HCT116 (cell line): ENCODE results near the gene WDR37. TPM values are rescaled to one million over a fixed set of nuclear protein-coding genes. Genes with fewer than 3 reads are reported as not detected.

Experiments used
- ATAC-seq: fragments of 200-7000 bp; cut with Tn5 transposase; 2 replicates; pipeline ENCODE4 v1.9.1; 2020; ENCODE audit warnings: mild to moderate bottlenecking, moderate library complexity
- BruUV-seq: library from RNA; stranded (reverse); fragments of 400-500 nt; replicated peaks from 2 replicates; lab custom pipeline; 2021; lab: Mats Ljungman, UMichigan
- CTCF ChIA-PET: fragments of 300-600 bp; sonication (Branson Sonifier 250); formaldehyde crosslinking; loops from one replicate; lab custom pipeline; 2021; ENCODE audit warnings: antibody characterized with exemption; lab: Charles Lee
- POLR2A ChIA-PET: fragments of 300-600, 350-600 bp; sonication (Branson Sonifier 250); formaldehyde crosslinking; loops from one replicate; lab custom pipeline; 2021; ENCODE audit warnings: antibody characterized with exemption; lab: Charles Lee
- RAD21 ChIA-PET, 2 experiments: fragments of 300-600 bp; sonication (Branson Sonifier 250); formaldehyde crosslinking; loops; one replicate each; lab custom pipeline; 2023; ENCODE audit warnings: low total read pairs in 2 of 2; ENCODE audit not compliant: uncharacterized antibody in 2 of 2, unreplicated experiment in 2 of 2, low non-redundant PET in 1 of 2; lab: Charles Lee
- DNase-seq: peaks from one replicate; pipeline ENCODE4 v3.0.0-alpha.2; 2010; ENCODE audit warnings: low read depth, low spot score
- H2AFZ ChIP-seq: fragments of 200-600 bp; shearing (Covaris generic), sonication (generic); 2 replicates; pipeline ENCODE4 v1.6.1; 2017; ENCODE audit warnings: low read depth, mixed run types, mixed read lengths, antibody characterized with exemption, low read length; ENCODE audit not compliant: poor library complexity, severe bottlenecking
- H3K27ac ChIP-seq: 2 replicates; pipeline ENCODE4 v1.5.1; 2012; ENCODE audit warnings: low read depth, low read length
- H3K27me3 ChIP-seq: fragments of 200-600 bp; sonication (generic); 2 replicates; pipeline ENCODE4 v1.6.1; 2016; ENCODE audit warnings: mixed run types, low read length, mixed read lengths; ENCODE audit not compliant: insufficient read depth
- H3K36me3 ChIP-seq, 2 experiments: fragments of 200-500 bp in 1 of 2; fragments of 200-600 bp in 1 of 2; sonication (Bioruptor generic) in 1 of 2; sonication (generic) in 1 of 2; 2 replicates each; pipeline versions ENCODE4 v1.5.1 to v1.6.1; 2014 to 2016; ENCODE audit warnings: low read length in 2 of 2, inconsistent platforms in 1 of 2, mixed read lengths in 1 of 2, mixed run types in 1 of 2; ENCODE audit not compliant: insufficient read depth in 2 of 2, control insufficient read depth in 1 of 2
- H3K4me1 ChIP-seq, 2 experiments: fragments of 200-600 bp in 1 of 2; sonication (generic) in 1 of 2; 2 replicates each; pipeline versions ENCODE4 v1.5.1 to v1.6.1; 2012 to 2017; ENCODE audit warnings: low read length in 2 of 2, inconsistent platforms in 1 of 2, mild to moderate bottlenecking in 1 of 2, mixed read lengths in 1 of 2, mixed run types in 1 of 2, moderate library complexity in 1 of 2; ENCODE audit not compliant: insufficient read depth in 2 of 2, control insufficient read depth in 1 of 2
- H3K4me2 ChIP-seq: fragments of 200-600 bp; sonication (generic); 2 replicates; pipeline ENCODE4 v1.6.1; 2017; ENCODE audit warnings: mixed run types, low read length, mixed read lengths
- H3K4me3 ChIP-seq, 2 experiments: fragments of 200-600 bp in 1 of 2; sonication (generic) in 1 of 2; replicated peaks in 1 of 2; 2 replicates each; pipeline ENCODE4 v1.5.1; 2011 to 2016; ENCODE audit warnings: low read length in 2 of 2, control low read depth in 1 of 2, low read depth in 1 of 2, mild to moderate bottlenecking in 1 of 2, mixed read lengths in 1 of 2, mixed run types in 1 of 2
- H3K79me2 ChIP-seq: fragments of 200-600 bp; sonication (generic); 2 replicates; pipeline ENCODE4 v1.6.1; 2017; ENCODE audit warnings: mild to moderate bottlenecking, mixed run types, low read length, moderate library complexity, mixed read lengths; ENCODE audit not compliant: insufficient read depth
- H3K9ac ChIP-seq: fragments of 200-600 bp; sonication (generic); 2 replicates; pipeline ENCODE4 v1.6.1; 2016; ENCODE audit warnings: low read length, mixed read lengths
- H3K9me2 ChIP-seq: fragments of 200-600 bp; sonication (generic), shearing (Covaris generic); 2 replicates; pipeline ENCODE4 v1.6.1; 2017; ENCODE audit warnings: mixed run types, mild to moderate bottlenecking, moderate library complexity; ENCODE audit not compliant: insufficient read depth
- H3K9me3 ChIP-seq, 2 experiments: fragments of 200-500 bp in 1 of 2; fragments of 200-600 bp in 1 of 2; sonication (Bioruptor generic) in 1 of 2; sonication (generic) in 1 of 2; 2 replicates each; pipeline ENCODE4 v1.6.1; 2014 to 2017; ENCODE audit warnings: low read length in 2 of 2, mixed read lengths in 2 of 2, inconsistent platforms in 1 of 2, low read depth in 1 of 2, mild to moderate bottlenecking in 1 of 2, mixed run types in 1 of 2, moderate library complexity in 1 of 2; ENCODE audit not compliant: control insufficient read depth in 1 of 2, insufficient read depth in 1 of 2
- H4K20me1 ChIP-seq: fragments of 200-600 bp; sonication (generic), shearing (Covaris generic); 2 replicates; pipeline ENCODE4 v1.6.1; 2017; ENCODE audit warnings: mixed run types, mild to moderate bottlenecking, moderate library complexity; ENCODE audit not compliant: insufficient read depth
- CEBPB ChIP-seq: IDR thresholded peaks from 2 replicates; pipeline ENCODE4 v1.6.1; 2012; ENCODE audit warnings: low read depth
- CTCF ChIP-seq, 3 experiments: fragments of 200-600 bp in 1 of 3; sonication (generic) in 1 of 3; IDR thresholded peaks in 2 of 3; conservative IDR thresholded peaks in 1 of 3; 2 replicates each; pipeline ENCODE4 v1.5.1; 2012 to 2017; ENCODE audit warnings: low read depth in 2 of 3, low read length in 2 of 3, antibody characterized with exemption in 1 of 3, borderline replicate concordance in 1 of 3, control low read depth in 1 of 3, mild to moderate bottlenecking in 1 of 3, mixed read lengths in 1 of 3, mixed run types in 1 of 3, moderate library complexity in 1 of 3; ENCODE audit not compliant: insufficient read depth in 1 of 3
- EGR1 ChIP-seq: IDR thresholded peaks from 2 replicates; pipeline ENCODE4 v1.6.1; 2012; ENCODE audit warnings: low read depth
- ELF1 ChIP-seq: IDR thresholded peaks from 2 replicates; pipeline ENCODE4 v1.6.1; 2012; ENCODE audit warnings: low read depth, borderline replicate concordance
- RAD21 ChIP-seq: IDR thresholded peaks from 2 replicates; pipeline ENCODE4 v1.6.1; 2012; ENCODE audit warnings: low read depth, mild to moderate bottlenecking
- REST ChIP-seq: IDR thresholded peaks from 2 replicates; pipeline ENCODE4 v1.6.1; 2012; ENCODE audit warnings: low read depth
- SIN3A ChIP-seq: IDR thresholded peaks from 2 replicates; pipeline ENCODE4 v1.6.1; 2012; ENCODE audit warnings: low read depth
- YY1 ChIP-seq: IDR thresholded peaks from 2 replicates; pipeline ENCODE4 v1.6.1; 2011; ENCODE audit warnings: low read length, low read depth, moderate library complexity, mild to moderate bottlenecking; ENCODE audit not compliant: insufficient replicate concordance; ENCODE audit errors: extremely low read depth
- ZBTB33 ChIP-seq: IDR thresholded peaks from 2 replicates; pipeline ENCODE4 v1.6.1; 2011; ENCODE audit warnings: mild to moderate bottlenecking, low read length, moderate library complexity; ENCODE audit not compliant: insufficient replicate concordance; ENCODE audit errors: extremely low read depth
- ZNF274 ChIP-seq: fragments of 200-500 bp; sonication (Bioruptor generic); IDR thresholded peaks from 2 replicates; pipeline ENCODE4 v1.6.1; 2014; ENCODE audit warnings: mild to moderate bottlenecking, low read depth, low read length, inconsistent platforms
- intact Hi-C: fragments of 100-400 bp; cut with micrococcal nuclease; formaldehyde crosslinking; loops from 2 replicates; pipeline ENCODE4 v1.10.0; 2022
- total RNA-seq: library from RNA; stranded (reverse); gene quantifications from one replicate; pipeline ENCODE4 v1.2.1, GENCODE V29; 2021; ENCODE audit not compliant: unreplicated experiment

Gene WDR37
- total RNA-seq, 1 experiment from 2014 or later: 9.1 TPM

- POLR2A ChIA-PET: no interaction called here
- Histone ChIP-seq H3K4me2 (no peak overlapping the region), H3K27ac (no peak overlapping the region)
- no peak for ATAC-seq
- TF ChIP-seq REST (no peak), CEBPB (no peak), YY1 (no peak)
- TF ChIP-seq, all 23 proteins: peak for 0
- Histone ChIP-seq H3K9me3 (no peaks in the 10 kb centered on the region), H3K79me2 (no peaks in the 10 kb centered on the region), H3K4me1 (no peaks in the 10 kb centered on the region), H3K36me3 (peaks cover 0 to 8% of the 10 kb centered on the region in 2 experiments; a peak in 3 of 4 replicates), H3K9ac (no peak overlapping the region), H3K27me3 (no peaks in the 10 kb centered on the region), H4K20me1 (no peaks in the 10 kb centered on the region), H2AFZ (no peak overlapping the region), H3K9me2 (no peaks in the 10 kb centered on the region), H3K4me3 (no peak overlapping the region)
- no TSS peak for BruUV-seq
- no peak for DNase-seq
- CTCF ChIA-PET: no interaction called here
- RAD21 ChIA-PET: no interaction called here
- intact Hi-C loops: no loop called here
These were observed 77.4 kb downstream of the WDR37 start for GRCh38 chr10:1133495-1134045.

GRCh38 chr10:1134156-1134555 is 78.0 kb downstream of the WDR37 start:
- POLR2A ChIA-PET: no interaction called here
- intact Hi-C loops: no loop called here
- Histone ChIP-seq H3K9me2 (no peaks in the 10 kb centered on the region), H4K20me1 (no peaks in the 10 kb centered on the region), H3K79me2 (no peaks in the 10 kb centered on the region), H3K27ac (no peak overlapping the region), H3K4me1 (no peaks in the 10 kb centered on the region), H3K4me2 (no peak overlapping the region), H2AFZ (no peak overlapping the region), H3K27me3 (no peaks in the 10 kb centered on the region), H3K36me3 (peaks cover 0 to 8% of the 10 kb centered on the region in 2 experiments; a peak in 3 of 4 replicates), H3K9me3 (no peaks in the 10 kb centered on the region), H3K4me3 (no peak overlapping the region), H3K9ac (no peak overlapping the region)
- no TSS peak for BruUV-seq
- no peak for ATAC-seq
- no peak for DNase-seq
- RAD21 ChIA-PET: no interaction called here
- CTCF ChIA-PET: no interaction called here
- TF ChIP-seq SIN3A (no peak), ELF1 (no peak), CTCF (IDR thresholded peaks at IDR 0.05 in 2 of 3, conservative IDR thresholded peaks at IDR 0.05 in 1 of 3; ENCODE audit: borderline replicate concordance in 1 of 3, insufficient read depth in 1 of 3, low read depth in 2 of 3, low read length in 2 of 3) (no peak), ZBTB33 (no peak), ZNF274 (no peak), EGR1 (no peak), RAD21 (no peak)
